ENCODE measurements around the gene CCZ1B.
A peak's percentile ranks its signal among the peaks of the same experiment; 100 is the strongest.
"Not testable (repeated sequence)": the region's sequence is repeated elsewhere in the genome, so short reads cannot be mapped to it uniquely, and the experiment has no call there.

Gene CCZ1B

DNA sequence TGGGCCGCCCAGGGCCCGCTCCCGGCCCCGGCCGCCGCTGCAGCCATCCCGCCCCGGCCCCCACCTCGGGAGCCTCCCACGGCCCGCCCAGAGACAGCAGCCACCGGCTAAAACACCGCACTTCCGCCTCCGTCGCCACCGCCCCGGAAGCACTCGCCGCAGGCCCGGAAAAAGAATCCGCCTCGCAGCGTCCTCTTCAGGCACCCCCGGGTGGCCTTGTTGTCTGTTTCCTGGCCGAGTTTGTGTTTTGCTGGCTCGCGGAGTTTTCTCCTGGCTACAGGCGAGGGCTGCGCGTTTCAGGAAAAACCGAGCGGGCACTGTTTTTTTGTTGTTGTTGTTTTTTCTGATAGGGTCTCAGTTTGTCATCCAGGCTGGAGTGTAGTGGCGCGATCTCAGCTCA, at the start of gene CCZ1B:
CCZ1B (minus strand) TSS at position 125 of the 400 bp plus-strand sequence; CDS start at position 47, 78 bp downstream.
- peak; percentile 57 for DNase-seq

DNA sequence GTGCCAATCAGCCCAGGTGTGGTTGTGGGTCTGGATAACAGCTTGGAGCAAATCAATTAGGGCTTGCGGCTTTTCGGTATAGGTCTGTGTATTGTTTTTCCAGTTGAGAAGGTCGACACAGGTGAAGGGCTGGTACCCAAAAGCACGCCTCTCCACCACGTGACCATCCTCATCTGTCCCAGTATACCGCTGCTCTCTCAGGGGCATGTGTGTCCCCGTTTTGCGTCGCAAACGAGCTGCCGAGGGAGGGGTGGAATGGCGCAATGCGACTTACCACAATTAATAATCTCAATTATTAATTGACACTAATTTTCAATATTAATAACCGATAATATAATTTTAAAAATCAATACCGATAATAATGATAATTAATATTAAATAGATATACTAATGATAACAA, 48.9 kb upstream of the CCZ1B start:
- DNase-seq = not testable (repeated sequence)

- DNase-seq = not testable (repeated sequence)
These were observed 46.3 kb upstream of the CCZ1B start for GRCh38 chr7:6872246-6872945.

DNA sequence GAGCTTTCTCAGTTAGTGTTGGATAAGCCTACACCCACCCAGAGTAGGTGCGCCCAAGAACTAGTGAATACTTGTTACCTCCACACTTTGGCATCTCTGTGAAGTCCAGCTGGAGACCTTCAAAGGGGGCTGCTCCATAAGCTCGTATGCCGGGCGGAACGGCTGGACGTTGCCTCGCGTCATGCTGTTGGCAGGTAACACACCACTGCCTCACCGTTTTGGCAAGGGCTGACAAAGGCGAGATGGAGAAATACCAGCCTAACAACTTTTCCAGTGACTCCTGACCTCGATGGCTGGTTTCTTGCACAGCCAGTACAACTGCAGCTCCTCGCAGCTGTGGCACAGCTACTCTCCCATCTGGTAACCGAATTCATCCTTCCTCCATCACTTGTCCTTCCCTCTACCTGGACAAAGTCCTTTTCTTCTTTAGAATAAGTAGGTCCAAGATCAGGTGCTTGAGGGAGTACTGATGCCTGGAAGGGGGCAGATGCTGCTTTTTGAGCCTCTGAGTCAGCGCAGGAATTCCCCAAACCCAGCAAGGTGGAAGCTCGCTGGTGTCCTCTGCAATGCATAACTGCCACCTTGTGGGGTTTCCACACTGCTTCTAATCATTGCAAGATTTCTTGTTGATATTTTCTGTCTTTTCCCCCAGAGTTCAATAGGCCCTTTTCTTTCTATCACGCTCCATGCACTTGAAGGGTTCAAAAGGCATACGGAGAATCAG, 45.5 kb upstream of the CCZ1B start:
- not testable (repeated sequence) for DNase-seq

- DNase-seq = not testable (repeated sequence)
These were observed 38.7 kb upstream of the CCZ1B start for GRCh38 chr7:6864751-6865150.

DNA sequence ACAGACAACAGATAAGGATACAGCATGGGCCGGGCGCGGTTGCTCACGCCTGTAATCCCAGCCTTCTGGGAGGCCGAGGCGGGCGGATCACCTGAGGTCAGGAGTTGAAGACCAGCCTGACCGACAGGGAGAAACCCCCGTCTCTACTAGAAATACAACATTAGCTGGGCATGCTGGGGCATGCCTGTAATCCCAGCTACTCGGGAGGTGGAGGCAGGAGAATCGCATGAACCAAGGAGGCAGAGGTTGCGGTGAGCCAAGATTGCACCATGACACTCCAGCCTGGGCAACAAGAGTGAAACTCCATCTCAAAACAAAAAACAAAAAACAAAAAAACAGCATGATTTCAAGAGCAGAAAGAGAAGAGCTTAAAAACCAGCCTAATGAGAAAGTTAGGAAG, 38.1 kb upstream of the CCZ1B start:
- DNase-seq = not testable (repeated sequence)

DNA sequence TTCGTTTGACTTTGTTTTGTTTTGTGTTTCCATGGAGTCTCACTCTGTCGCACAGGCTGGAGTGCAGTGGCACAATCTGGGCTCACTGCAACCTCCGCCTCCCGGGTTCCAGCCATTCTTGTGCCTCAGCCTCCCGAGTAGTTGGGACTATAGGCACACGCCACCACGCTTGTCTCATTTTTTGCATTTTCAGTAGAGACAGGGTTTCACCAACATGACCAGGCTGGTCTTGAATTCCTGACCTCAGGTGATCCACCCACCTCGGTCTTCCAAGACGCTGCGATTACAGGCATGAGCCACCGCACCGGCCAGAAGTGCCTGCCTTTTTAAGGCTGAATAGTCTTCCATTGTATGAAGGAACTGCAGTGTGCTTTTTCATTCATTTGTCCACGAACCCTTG, 36.8 kb upstream of the CCZ1B start:
- DNase-seq = not testable (repeated sequence)

- not testable (repeated sequence) for DNase-seq
These were observed 31.7 kb upstream of the CCZ1B start for GRCh38 chr7:6857721-6858314.

GRCh38 chr7:6855563-6856131, 29.6 kb upstream of the CCZ1B start:
- DNase-seq = not testable (repeated sequence)

GRCh38 chr7:6854747-6855562, 28.9 kb upstream of the CCZ1B start:
- not testable (repeated sequence) for DNase-seq

DNA sequence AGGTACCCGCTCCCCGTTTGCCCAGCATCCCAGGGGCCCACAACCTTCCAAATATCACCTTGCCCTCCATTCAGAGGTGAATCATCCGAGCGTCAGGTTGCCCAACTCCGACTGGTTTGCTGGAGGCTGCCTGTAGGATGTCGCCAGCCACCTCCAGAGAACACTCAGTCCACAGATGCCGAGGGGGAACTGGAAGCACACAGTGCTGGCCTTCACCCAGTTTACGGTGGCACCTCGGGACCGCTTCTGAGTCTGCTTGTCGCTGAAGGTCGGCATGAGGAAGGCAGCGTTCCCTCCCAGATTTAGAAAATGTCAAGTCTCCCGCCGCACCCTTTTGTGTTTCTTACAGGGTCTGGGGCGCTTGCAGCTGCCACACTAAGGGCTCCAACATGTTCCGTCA, 27.6 kb upstream of the CCZ1B start:
- DNase-seq = not testable (repeated sequence)

GRCh38 chr7:6849127-6849526, 23.1 kb upstream of the CCZ1B start:
- DNase-seq = not testable (repeated sequence)

DNA sequence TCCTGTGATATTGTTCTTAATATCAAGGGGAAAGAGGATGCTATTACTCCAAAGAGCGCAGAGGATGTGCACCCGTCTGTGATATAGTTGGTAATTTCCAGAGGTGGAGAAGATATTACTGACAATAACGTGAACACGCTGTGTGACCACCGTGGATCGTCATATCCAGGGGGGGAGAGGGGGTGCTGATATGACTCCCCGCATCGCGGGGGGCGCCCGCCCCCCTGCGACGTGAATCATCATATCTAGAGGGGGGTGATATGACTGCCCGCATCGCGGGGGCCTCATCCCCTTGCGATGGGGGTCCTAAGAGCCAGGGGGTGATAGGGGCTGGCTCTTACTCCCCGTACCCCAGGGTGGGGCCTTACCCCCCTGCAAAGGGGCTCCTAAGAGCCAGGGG, 21.7 kb upstream of the CCZ1B start:
- not testable (repeated sequence) for DNase-seq

- DNase-seq = not testable (repeated sequence)
These were observed 19.9 kb upstream of the CCZ1B start for GRCh38 chr7:6845971-6846449.

DNA sequence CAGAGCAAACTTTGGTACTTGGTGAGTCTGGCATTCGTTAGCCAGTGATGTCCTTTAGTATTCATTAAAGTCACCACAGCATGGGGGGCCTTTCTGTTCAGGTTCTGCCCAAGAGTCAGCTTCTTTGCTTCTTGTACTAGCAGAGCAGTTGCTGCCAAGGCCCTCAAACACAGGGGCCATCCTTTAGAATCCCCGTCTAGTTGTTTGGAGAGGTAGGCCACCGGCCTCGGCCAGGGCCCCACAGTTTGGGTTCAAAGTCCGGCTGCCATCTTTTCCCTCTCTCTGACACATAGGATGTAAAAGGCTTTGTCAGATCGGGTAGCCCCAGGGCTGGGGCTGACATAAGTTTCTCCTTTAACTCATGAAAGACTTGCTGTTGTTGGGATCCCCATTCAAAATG, 17.6 kb upstream of the CCZ1B start:
- not testable (repeated sequence) for DNase-seq

GRCh38 chr7:6843092-6843491, 17.0 kb upstream of the CCZ1B start:
- not testable (repeated sequence) for DNase-seq

DNA sequence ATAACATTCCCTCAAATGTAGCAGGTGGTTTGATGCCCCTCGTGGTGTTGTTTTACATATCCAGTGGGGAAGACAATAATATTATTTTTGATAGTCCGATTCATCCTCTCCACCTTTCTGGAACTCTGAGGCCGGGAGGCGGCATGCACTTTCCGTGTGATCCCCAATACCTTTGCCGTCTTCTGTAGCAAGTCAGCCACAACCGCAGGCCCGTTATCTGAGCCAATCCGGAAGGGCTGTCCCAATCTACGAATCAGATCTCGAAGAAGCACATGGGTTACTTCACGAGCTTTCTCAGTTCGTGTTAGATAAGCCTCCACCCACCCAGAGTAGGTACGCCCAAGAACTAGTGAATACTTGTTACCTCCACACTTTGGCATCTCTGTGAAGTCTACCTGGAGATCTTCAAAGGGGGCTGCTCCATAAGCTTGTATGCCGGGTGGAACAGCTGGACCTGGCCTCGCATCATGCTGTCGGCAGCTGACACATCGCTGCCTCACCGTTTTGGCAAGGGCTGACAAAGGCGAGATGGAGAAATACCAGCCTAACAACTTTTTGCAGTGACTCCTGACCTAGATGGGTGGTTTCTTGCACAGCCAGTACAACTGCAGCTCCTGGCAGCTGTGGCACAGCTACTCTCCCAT, 16.3 kb upstream of the CCZ1B start:
- not testable (repeated sequence) for DNase-seq

DNA sequence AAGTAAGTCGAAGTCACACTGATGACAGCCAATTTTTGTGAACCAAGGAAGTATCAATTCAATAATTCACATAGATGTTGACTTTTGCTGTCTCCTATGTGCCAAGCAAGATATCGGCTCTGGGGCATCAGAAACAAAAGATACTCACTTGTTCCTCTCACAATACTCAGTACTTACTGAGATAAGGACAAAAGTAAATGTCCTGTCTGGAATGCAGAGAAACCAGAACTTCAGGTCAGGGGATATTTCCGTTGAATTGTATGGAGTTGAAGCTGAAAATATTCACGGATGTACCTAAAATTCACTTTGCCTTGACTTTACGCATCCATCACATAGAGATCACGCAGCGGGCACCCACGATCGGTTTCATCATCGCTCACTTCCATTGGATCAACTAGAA, 11.0 kb upstream of the CCZ1B start:
- not testable (repeated sequence) for DNase-seq

DNA sequence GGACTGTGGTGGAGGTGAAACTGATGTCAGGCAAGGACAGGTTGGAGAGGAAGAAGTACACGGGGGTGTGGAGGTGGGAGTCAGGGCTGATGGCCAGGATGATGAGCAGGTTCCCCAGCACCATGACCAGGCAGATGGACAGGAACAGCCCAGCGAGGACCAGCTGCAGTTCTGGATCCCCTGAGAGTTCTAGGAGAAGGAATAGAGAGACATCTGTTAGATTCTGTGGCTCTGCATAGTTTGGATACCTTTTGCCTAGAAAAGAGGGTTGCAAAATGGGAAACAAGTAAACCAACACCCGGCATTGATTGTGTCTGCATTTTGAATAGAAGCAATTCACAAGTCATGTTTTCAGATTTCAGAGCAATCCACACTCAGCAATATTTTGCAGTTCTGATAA, 9.4 kb upstream of the CCZ1B start:
- DNase-seq = not testable (repeated sequence)

DNA sequence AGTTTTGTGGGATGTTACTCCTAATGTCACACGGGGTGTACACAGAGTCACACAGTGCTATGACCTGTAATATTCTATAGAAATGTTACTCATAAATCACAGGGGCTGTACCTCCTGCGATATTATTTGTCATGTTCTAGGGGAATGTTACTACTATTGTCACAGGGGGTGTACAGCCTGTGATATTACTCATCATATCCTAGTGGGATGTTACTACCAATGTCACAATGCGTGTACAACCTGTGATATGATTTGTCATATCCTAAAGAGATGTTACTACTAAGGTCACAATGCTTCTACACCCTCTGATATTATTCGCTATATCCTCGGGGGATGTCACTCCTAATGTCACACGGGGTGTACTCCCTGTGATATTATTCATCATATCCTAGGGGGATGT, 7.6 kb upstream of the CCZ1B start:
- no peak for DNase-seq

- DNase-seq = no peak
These were observed 5.1 kb upstream of the CCZ1B start for GRCh38 chr7:6831018-6831725.

Data from NCI-H2107 (cell line).